GM12878 (cell line): ENCODE results near the gene FAF1. TPM values are rescaled to one million over a fixed set of nuclear protein-coding genes. Genes with fewer than 3 reads are reported as not detected.

Experiments used
- ATAC-seq: fragments of 200-7000 bp; cut with Tn5 transposase; 3 replicates; pipeline ENCODE4 v1.9.1; 2020; ENCODE audit warnings: mild to moderate bottlenecking, moderate library complexity
- BruUV-seq: library from RNA; stranded (reverse); fragments of 400-500 nt; replicated peaks from 2 replicates; lab custom pipeline; 2021; lab: Mats Ljungman, UMichigan
- CTCF ChIA-PET: fragments of 300-600 bp; sonication (Branson Sonifier 250); formaldehyde crosslinking; extraction: SDS; loops from one replicate; lab custom pipeline; 2021; ENCODE audit warnings: inconsistent platforms; lab: Yijun Ruan, JAX
- POLR2A ChIA-PET: fragments of 350-600 bp; formaldehyde crosslinking; extraction: SDS; loops from one replicate; lab custom pipeline; 2021; ENCODE audit warnings: inconsistent platforms; lab: Charles Lee
- RAD21 ChIA-PET: fragments of 300-600 bp; sonication (Branson Sonifier 250); formaldehyde crosslinking; loops from one replicate; lab custom pipeline; 2023; ENCODE audit warnings: antibody characterized with exemption; ENCODE audit not compliant: unreplicated experiment; lab: Charles Lee
- SMC1A ChIA-PET: fragments of 300-600 bp; sonication (Branson Sonifier 250); formaldehyde crosslinking; loops from one replicate; lab custom pipeline; 2023; ENCODE audit not compliant: unreplicated experiment, uncharacterized antibody; lab: Charles Lee
- DNase-seq: peaks from one replicate; pipeline ENCODE4 v3.0.0-alpha.2; 2011; ENCODE audit warnings: low read depth, low spot score
- FAIRE-seq: peaks from 3 replicates; lab custom pipeline; 2011; peaks lifted over from hg19 to GRCh38; lab: Jason Lieb, UNC
- H2AFZ ChIP-seq: 2 replicates; pipeline ENCODE4 v1.6.0; 2011; ENCODE audit warnings: low read depth, low read length, control low read depth; ENCODE audit not compliant: control insufficient read depth
- H3K27ac ChIP-seq: 2 replicates; pipeline ENCODE4 v1.5.1; 2011; ENCODE audit warnings: control low read depth; ENCODE audit not compliant: control insufficient read depth, insufficient read depth
- H3K27me3 ChIP-seq, 2 experiments: replicated peaks in 1 of 2; 2 replicates each; pipeline versions ENCODE4 v1.6.0 to v1.6.1; 2011; ENCODE audit warnings: low read length in 1 of 2; ENCODE audit not compliant: control insufficient read depth in 2 of 2, insufficient read depth in 2 of 2
- H3K36me3 ChIP-seq, 2 experiments: 2 replicates each; pipeline ENCODE4 v1.5.1; 2011; ENCODE audit warnings: low read length in 1 of 2; ENCODE audit not compliant: control insufficient read depth in 2 of 2, insufficient read depth in 2 of 2
- H3K4me1 ChIP-seq: 2 replicates; pipeline ENCODE4 v1.6.1; 2011; ENCODE audit warnings: mild to moderate bottlenecking, low read length, moderate library complexity, mixed read lengths; ENCODE audit not compliant: control insufficient read depth, insufficient read depth
- H3K4me2 ChIP-seq: 2 replicates; pipeline ENCODE4 v1.6.0; 2011; ENCODE audit warnings: control low read depth; ENCODE audit not compliant: control insufficient read depth, insufficient read depth
- H3K4me3 ChIP-seq: fragments of 200-600 bp; sonication (generic); 2 replicates; pipeline ENCODE4 v1.5.1; 2016
- H3K79me2 ChIP-seq: 2 replicates; pipeline ENCODE4 v1.6.0; 2011; ENCODE audit warnings: low read length; ENCODE audit not compliant: control insufficient read depth, insufficient read depth
- H3K9ac ChIP-seq: 2 replicates; pipeline ENCODE4 v1.8.0; 2011; ENCODE audit warnings: low read length, control low read depth, mixed read lengths; ENCODE audit not compliant: control insufficient read depth, insufficient read depth
- H3K9me3 ChIP-seq: replicated peaks from 3 replicates; pipeline ENCODE4 v1.5.1; 2011; ENCODE audit warnings: mild to moderate bottlenecking, low read length; ENCODE audit not compliant: control insufficient read depth, insufficient read depth
- H4K20me1 ChIP-seq: 2 replicates; pipeline ENCODE4 v1.6.0; 2011; ENCODE audit not compliant: control insufficient read depth, insufficient read depth
- BCL3 ChIP-seq: IDR thresholded peaks from 2 replicates; pipeline ENCODE4 v1.6.1; 2011; ENCODE audit warnings: borderline replicate concordance, low read depth, mild to moderate bottlenecking, moderate library complexity, low read length; ENCODE audit not compliant: insufficient read depth, poor library complexity, severe bottlenecking
- MXI1 ChIP-seq: fragments of 150-350 bp; IDR thresholded peaks from 2 replicates; pipeline ENCODE4 v1.6.1; 2011; ENCODE audit warnings: low read depth, mild to moderate bottlenecking, inconsistent platforms, low read length, improper control_type of control experiment
- YBX1 ChIP-seq: fragments of 450-650 bp; IDR thresholded peaks from 2 replicates; pipeline ENCODE4 v1.6.1; 2016; ENCODE audit warnings: antibody characterized with exemption
- WGBS: methylation state at CpG from one replicate; pipeline ENCODE4 v1.1.6; 2016; ENCODE audit warnings: low lambda C conversion rate; ENCODE audit not compliant: insufficient replicate concordance, insufficient coverage; ENCODE audit errors: missing lambda C conversion rate; 5-methylcytosine and 5-hydroxymethylcytosine counted together
- in situ Hi-C: fragments of 300-500 bp; cut with MboI; formaldehyde crosslinking; loops from 9 replicates; pipeline ENCODE4 v1.14.3; 2018; ENCODE audit warnings: mixed read lengths
- intact Hi-C: fragments of 100-400 bp; cut with micrococcal nuclease; formaldehyde crosslinking; loops from one replicate; pipeline ENCODE4 v1.14.2; 2022; ENCODE audit not compliant: unreplicated experiment
- polyA plus RNA-seq, 11 experiments: library from polyadenylated mRNA; depleted of rRNA in 4 of 11; unstranded in 6 of 11; stranded (reverse) in 5 of 11; fragments of >200 nt; fragmentation: Nextera tagmentation in 4 of 11; fragmentation: Illumina TruSeq in 1 of 11; extraction: Ambion mirVana in 4 of 11; extraction: Trizol in 1 of 11; gene quantifications; 1 replicate in 1 of 11; 2 replicates in 10 of 11; pipeline versions ENCODE4 v1.2.1 to v1.2.3, GENCODE V29; 2011 to 2016; ENCODE audit warnings: inconsistent platforms in 2 of 11, missing spikeins in 2 of 11, low read depth in 1 of 11
- total RNA-seq, 4 experiments: library from RNA; depleted of rRNA in 3 of 4; stranded (reverse); fragments of >200 nt in 3 of 4; fragmentation: Illumina TruSeq in 1 of 4; extraction: Trizol in 1 of 4; gene quantifications; 2 replicates each; pipeline versions ENCODE4 v1.2.1 to v1.2.3, GENCODE V29; 2013 to 2021
- TF ChIP-seq, protein P1 (sequence below): IDR thresholded peaks from 2 replicates; pipeline ENCODE4 v1.6.1; 2011; ENCODE audit warnings: borderline replicate concordance, low read depth, mild to moderate bottlenecking, moderate library complexity, mixed read lengths, low read length; ENCODE audit not compliant: insufficient read depth; ENCODE audit errors: extremely low read length

FAF1 gene
- total and polyA plus RNA-seq, 10 of the 15 experiments (the other 5 are each of a cell fraction or from before 2014, with no cell fraction given) = 8.6 to 54.5 (median 23.7) TPM

- no peak for ATAC-seq
- no TSS peak for BruUV-seq
- H3K9me3 ChIP-seq = no peaks in the 10 kb centered on the region
These were observed 395.6 kb downstream of the FAF1 start for GRCh38 chr1:50564417-50564816.

More at GRCh38 chr1:50564417-50564816, 395.6 kb downstream of the FAF1 start:
- Histone ChIP-seq H3K4me2 (no peak overlapping the region), H3K4me1 (no peaks in the 10 kb centered on the region), H3K9ac (no peak overlapping the region), H3K27ac (no peak overlapping the region), H3K27me3 (no peaks in the 10 kb centered on the region), H3K4me3 (no peak overlapping the region)
- WGBS = 0% methylated on average over 1 of the region's 1 CpG
- POLR2A ChIA-PET = no interaction called here
- FAIRE-seq = no peak
- SMC1A ChIA-PET = no interaction called here
- RAD21 ChIA-PET = no interaction called here
- CTCF ChIA-PET = interaction anchor here (0.7 to 1.1 kb wide), 2 partner anchors 11 to 527 kb away, joined by 3 read pairs; no protein-coding TSS in a partner anchor
- TF ChIP-seq BCL3 (no peak), YBX1 (no peak), MXI1 (no peak)
- TF ChIP-seq, protein P1, sequence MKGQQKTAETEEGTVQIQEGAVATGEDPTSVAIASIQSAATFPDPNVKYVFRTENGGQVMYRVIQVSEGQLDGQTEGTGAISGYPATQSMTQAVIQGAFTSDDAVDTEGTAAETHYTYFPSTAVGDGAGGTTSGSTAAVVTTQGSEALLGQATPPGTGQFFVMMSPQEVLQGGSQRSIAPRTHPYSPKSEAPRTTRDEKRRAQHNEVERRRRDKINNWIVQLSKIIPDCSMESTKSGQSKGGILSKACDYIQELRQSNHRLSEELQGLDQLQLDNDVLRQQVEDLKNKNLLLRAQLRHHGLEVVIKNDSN = no peak
- TF ChIP-seq, all 136 proteins: peak for 0
- Histone ChIP-seq H4K20me1 (no peaks in the 10 kb centered on the region), H3K79me2 (no peaks in the 10 kb centered on the region), H2AFZ (no peak overlapping the region), H3K36me3 (peaks cover 0 to 3% of the 10 kb centered on the region in 2 experiments; a peak in 3 of 4 replicates)
- no peak for DNase-seq
- intact Hi-C loops = no loop called here
- in situ Hi-C loops = no loop called here
